Omental fat pad (tissue), 4 donors: Measurements from ENCODE around the gene STIL. TPM values are rescaled to one million over a fixed set of nuclear protein-coding genes. Genes with fewer than 3 reads are reported as not detected.

Source experiments
- ATAC-seq: fragments of 150-250 bp; one replicate; pipeline ENCODE4 v1.9.1; 2016; ENCODE audit warnings: mild to moderate bottlenecking, moderate library complexity; ENCODE audit not compliant: low FRiP score
- DNase-seq: peaks from one replicate; pipeline ENCODE4 v3.0.0-alpha.2; 2019; ENCODE audit warnings: low spot score
- total RNA-seq, 4 donors: library from RNA; depleted of rRNA; stranded (reverse); fragments of >200 nt; gene quantifications; one replicate each; pipeline ENCODE4 v1.1.0, GENCODE V29; 2016
- TF ChIP-seq, protein P1 (sequence below), 3 donors: fragments of 450-650 bp; IDR thresholded peaks; one replicate each; pipeline ENCODE4 v1.5.1; 2016 to 2017; ENCODE audit warnings: antibody characterized with exemption in 3 of 3, mild to moderate bottlenecking in 3 of 3, moderate library complexity in 2 of 3

STIL gene
- total RNA-seq, 4 donors from 2014 or later: 1.0 to 2.2 (median 1.3) TPM

DNA sequence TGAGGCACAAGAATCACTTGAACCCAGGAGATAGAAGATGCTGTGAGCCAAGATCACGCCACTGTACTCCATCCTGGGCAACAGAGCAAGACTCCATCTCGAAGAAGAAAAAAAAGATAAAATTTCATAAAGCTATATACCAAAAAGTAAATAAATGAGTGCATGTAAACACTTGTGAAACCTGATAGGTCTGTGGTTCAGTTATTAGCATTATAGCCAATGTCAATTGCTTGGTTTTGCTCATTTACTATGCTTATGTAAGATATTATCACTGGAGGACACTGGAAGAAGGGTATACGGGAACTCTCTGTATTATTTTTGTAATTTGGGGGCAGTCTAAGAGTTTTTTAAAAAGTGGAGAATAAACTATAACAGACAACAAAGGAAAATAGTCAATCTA is 64.2 kb downstream of the STIL start:
- no peak for DNase-seq
- TF ChIP-seq, protein P1, sequence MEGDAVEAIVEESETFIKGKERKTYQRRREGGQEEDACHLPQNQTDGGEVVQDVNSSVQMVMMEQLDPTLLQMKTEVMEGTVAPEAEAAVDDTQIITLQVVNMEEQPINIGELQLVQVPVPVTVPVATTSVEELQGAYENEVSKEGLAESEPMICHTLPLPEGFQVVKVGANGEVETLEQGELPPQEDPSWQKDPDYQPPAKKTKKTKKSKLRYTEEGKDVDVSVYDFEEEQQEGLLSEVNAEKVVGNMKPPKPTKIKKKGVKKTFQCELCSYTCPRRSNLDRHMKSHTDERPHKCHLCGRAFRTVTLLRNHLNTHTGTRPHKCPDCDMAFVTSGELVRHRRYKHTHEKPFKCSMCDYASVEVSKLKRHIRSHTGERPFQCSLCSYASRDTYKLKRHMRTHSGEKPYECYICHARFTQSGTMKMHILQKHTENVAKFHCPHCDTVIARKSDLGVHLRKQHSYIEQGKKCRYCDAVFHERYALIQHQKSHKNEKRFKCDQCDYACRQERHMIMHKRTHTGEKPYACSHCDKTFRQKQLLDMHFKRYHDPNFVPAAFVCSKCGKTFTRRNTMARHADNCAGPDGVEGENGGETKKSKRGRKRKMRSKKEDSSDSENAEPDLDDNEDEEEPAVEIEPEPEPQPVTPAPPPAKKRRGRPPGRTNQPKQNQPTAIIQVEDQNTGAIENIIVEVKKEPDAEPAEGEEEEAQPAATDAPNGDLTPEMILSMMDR (IDR thresholded peaks at IDR 0.05): no peak
- no peak for ATAC-seq

DNA sequence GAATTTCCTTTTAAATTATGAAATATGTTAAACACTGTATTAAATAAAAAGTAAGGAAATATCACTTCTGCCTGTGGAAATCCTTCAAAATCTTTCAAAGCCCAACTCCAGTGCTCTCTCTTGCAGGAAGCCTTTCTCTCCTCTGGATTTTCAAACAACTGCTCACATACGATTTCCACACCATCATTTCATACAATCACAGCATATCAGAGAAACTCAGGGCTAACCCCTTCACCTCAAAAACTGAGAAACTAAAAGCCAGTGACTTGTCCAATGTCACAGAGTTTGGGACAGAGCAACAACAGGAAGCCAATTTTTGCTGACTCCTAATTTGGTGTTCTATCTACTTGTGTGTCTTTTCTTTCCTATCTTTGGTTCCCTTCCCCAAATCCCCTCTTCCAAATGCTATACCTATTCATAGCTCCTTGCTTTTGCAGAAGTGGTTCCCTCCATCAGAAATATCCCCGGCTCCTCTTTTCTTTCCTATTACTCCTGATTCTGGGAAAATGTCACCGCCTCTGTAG is 69.5 kb downstream of the STIL start:
- DNase-seq: no peak
- ATAC-seq: no peak
- TF ChIP-seq, protein P1 (IDR thresholded peaks at IDR 0.05): no peak

DNA sequence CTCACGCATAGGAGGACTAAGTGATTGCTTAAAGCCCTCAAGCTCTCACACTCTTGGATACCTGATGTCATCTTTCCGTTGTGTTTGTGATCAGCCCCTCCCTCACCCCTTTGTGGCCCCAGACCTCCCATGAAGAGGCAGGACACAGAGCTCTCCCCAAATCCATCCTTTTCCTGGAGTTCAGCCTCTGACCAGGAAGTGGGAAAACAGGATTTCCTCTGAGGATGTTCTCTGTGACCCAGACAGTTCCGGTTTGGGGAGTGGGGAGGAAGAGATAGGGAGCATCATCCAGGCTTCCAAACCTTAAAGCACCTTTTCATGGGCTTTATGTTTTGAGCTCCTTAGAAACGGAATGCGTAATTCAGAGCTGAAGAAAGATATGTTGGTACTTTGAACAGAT is 70.0 kb downstream of the STIL start:
- DNase-seq (no peak), ATAC-seq (no peak)
- TF ChIP-seq, protein P1 (IDR thresholded peaks at IDR 0.05): no peak

DNA sequence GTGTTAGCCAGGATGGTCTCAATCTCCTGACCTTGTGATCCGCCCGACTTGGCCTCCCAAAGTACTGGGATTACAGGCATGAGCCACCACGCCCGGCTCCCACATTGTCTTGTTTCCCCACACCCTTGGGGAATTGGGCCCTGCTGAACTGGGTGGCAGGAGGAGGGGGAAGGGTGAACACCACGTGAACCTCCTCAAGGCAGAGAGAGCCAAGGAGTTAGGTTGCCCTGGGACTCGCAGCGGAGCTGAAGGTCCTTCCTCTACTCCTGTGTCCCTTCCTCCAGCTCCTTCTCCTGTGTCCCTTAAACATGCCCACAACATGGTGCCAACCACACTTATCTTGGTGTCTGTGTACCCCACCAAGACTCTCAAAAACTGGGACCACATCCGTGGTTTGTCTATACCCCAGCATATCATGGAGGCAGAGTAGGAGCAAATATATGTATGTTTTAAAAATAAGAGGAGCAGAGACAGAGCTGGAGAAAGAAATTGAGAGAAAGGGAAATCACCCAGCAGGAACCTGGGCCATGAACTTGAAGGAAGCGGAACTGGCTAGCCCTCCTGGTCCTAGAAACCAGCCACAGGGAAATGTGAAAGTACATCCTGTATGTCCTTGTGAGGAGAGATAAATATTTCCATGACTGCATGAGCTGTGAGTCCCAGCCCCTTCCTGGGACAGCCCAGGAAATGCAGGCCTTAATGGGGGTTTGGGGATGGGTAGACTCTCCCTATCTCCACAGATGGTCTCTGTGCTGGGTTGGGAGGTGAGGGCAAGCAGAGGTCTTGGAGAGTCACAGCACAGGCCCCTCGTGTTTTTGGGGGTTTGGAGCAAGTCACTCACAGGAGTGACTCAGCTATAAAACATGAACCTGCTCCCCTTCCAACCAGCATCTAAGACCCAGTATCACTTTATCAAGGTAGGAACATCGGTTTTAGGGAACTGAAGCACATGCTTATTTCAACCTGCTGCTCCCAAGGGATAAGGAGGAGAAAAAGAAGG is 72.5 kb downstream of the STIL start:
- TF ChIP-seq, protein P1 (IDR thresholded peaks at IDR 0.05): no peak
- DNase-seq: no peak
- ATAC-seq: no peak

DNA sequence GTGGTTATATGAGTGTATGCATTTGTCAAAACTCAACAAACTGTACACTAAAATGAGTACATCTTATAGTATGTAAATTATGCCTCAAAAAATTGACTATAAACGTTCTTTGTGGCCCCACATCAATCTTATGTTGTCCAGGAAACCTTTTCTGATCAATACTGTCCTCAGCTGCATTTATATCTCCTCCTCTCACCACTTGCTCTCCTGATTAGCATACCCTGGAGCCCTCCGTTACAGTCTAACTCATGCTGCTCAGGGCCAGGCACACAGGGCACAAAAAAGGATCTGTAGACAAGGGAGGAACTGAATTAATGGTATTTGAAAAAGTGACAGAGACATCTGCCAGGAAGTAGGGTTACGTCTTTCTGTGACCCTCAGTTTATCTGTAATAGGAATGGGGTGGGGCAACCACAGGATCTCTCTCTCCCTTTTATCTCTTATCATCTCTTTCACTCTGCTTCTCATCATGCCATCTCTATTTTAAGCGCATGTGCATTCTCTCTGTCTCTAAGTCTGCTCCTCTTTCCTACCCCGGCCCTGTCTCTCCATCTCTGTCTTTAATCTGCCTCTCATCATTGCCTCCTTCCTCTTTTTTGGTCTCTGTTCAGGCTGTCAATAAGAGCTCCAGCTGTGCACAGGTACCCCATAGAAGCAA is 74.9 kb downstream of the STIL start:
- DNase-seq: no peak
- no peak for ATAC-seq
- TF ChIP-seq, protein P1 (IDR thresholded peaks at IDR 0.05): no peak

DNA sequence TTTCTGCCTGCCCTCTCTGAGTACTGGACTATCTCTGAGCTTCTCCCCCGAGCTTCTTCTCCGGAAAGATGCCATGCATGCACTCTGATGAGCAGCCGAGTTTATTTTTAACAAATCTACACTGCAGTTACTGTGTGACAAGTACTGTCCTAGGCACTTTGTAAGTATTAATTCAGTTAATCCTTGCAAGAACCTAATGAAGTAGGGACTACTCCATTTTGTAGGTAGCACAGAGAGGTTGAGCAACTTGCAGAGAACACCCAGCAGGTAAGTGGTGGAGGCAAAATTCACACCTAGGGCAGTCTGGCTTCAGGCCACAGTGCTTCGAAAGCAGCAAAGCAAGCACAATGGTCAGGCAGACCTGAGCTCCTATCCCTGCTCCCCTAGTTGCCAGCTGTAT is 78.1 kb downstream of the STIL start:
- TF ChIP-seq, protein P1 (IDR thresholded peaks at IDR 0.05): no peak
- ATAC-seq: no peak

More for the DNA sequence above, 78.1 kb downstream of the STIL start:
- DNase-seq: no peak
